Measurements from ENCODE around the gene KAZN.

KAZN gene

DNA sequence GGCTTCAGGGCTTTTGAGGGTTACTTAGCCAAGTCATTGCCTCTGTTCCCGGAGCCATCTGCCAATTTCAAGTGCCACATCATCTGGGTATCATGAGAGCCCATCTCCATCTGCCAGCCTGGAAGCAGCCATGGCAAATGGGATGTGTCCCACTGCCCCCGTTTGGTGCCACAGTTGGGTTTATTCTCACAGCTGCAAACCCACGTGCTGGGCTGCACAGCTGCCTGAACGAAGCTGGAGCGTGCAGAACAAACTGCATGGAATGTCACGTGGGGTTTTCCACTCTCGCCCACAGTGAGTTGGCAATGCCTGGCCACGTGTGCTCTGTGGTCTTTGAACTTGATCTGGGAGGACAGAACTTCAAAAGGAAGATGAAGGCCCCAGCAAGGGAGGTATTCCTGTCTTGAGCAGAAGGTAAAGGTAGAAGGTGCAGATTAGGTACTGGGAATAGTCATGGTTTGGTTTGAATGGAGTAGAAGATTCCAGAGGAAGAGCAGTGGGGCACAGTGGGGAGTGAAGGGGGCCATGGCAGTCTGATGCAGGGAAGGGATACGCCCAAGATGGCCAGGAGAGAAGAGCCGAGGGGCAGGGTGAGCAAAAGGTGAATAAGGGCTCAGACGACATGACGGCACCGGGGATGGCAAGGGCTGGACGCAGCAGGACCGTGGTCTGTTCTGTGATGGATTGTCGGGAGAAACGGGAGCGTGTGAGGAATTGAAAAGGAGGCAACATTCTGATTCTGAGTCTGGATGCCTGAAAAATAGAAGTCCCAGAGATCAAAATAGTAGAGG is 222.0 kb downstream of the KAZN start:
- DNase-seq (ENCODE audit: low read depth) = no peak
- TF ChIP-seq CTCF (conservative IDR thresholded peaks at IDR 0.05; ENCODE audit: low read depth, low read length) = no peak
- no peak overlapping the region for H3K4me3 ChIP-seq (ENCODE audit: low read length)

- no peak for DNase-seq (ENCODE audit: low read depth)
- no peak for TF ChIP-seq CTCF (conservative IDR thresholded peaks at IDR 0.05; ENCODE audit: low read depth, low read length)
- no peak overlapping the region for H3K4me3 ChIP-seq (ENCODE audit: low read length)
Observed at GRCh38 chr1:14822493-14822892, 224.0 kb downstream of the KAZN start.

- H3K4me3 ChIP-seq (ENCODE audit: low read length) = no peak overlapping the region
- DNase-seq (ENCODE audit: low read depth) = no peak
- TF ChIP-seq CTCF (conservative IDR thresholded peaks at IDR 0.05; ENCODE audit: low read depth, low read length) = no peak
Observed at GRCh38 chr1:14822996-14823395, 224.5 kb downstream of the KAZN start.

DNA sequence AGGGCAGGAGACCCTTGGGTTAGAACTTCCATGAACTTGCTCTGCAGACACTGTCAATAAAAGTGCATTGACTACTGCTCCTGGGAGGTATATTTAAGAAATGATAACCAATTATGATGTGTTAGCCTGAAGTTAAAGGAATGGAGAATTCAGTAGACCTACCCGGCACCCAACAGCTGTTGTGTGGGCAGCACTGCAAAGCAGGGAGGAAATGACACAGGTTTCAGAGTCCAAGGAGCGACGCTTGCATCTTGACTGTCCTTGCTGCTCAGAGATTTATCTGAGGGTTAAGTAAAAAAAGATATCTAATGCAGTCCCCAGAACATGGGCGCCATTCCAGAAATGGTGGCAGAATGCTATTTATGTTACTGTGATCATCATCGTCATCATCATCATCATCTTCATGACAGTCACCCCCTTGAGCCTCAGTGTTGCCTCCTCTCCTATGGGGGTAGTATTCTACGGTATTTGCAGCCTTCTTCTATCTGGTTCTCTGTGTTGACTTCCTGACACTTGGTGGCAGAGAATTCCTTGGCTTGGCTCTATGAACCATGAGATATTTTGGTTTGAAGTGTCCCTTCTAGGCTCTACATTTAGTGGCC is 225.9 kb downstream of the KAZN start:
- DNase-seq (ENCODE audit: low read depth) = no peak
- no peak for TF ChIP-seq CTCF (conservative IDR thresholded peaks at IDR 0.05; ENCODE audit: low read depth, low read length)
- H3K4me3 ChIP-seq (ENCODE audit: low read length) = no peak overlapping the region

- TF ChIP-seq CTCF (conservative IDR thresholded peaks at IDR 0.05; ENCODE audit: low read depth, low read length) = no peak
- H3K4me3 ChIP-seq (ENCODE audit: low read length) = no peak overlapping the region
- no peak for DNase-seq (ENCODE audit: low read depth)
Observed at GRCh38 chr1:14825396-14825795, 226.9 kb downstream of the KAZN start.

DNA sequence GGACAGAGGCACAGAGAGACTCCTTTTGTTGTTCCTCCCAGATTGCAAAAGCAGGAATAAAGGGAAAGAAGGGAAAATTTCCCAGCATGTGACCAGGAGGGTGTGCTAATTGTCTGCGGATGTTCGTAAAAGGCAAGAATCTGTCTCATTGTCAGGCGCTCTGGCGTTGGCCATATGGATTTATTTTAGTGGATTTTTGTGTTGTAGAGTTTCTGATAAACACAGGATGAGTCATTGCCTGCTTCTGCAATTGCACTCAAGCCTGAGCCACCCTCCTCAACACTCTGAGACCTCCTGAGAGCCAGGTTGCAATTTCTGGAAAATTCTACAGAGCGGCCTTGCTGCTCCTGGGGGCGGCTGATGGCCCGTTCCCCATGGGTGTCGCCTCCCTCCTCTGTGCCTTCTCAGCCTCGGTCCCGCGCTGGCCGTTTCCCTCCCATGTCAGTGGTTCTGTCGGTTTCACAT is 227.7 kb downstream of the KAZN start:
- H3K4me3 ChIP-seq (ENCODE audit: low read length) = no peak overlapping the region
- DNase-seq (ENCODE audit: low read depth) = no peak
- no peak for TF ChIP-seq CTCF (conservative IDR thresholded peaks at IDR 0.05; ENCODE audit: low read depth, low read length)
